HEK293 (cell line): ENCODE data around the gene SERPINC1.

Experiments used
- CTCF ChIA-PET: fragments of 350-600 bp; formaldehyde crosslinking; extraction: SDS; loops from one replicate; lab custom pipeline; 2021; ENCODE audit warnings: antibody characterized with exemption; lab: Yijun Ruan, JAX
- POLR2A ChIA-PET: fragments of 300-600 bp; formaldehyde crosslinking; extraction: SDS; loops from one replicate; lab custom pipeline; 2020; ENCODE audit warnings: antibody characterized with exemption, inconsistent platforms; lab: Yijun Ruan, JAX
- H3K27ac ChIP-seq: fragments of 200-500 bp; sonication (Bioruptor generic); 2 replicates; pipeline ENCODE4 v1.5.1; 2014; ENCODE audit warnings: low read depth, low read length, control low read depth, inconsistent platforms; ENCODE audit errors: extremely low read depth
- H3K36me3 ChIP-seq, 2 experiments: fragments of 200-500 bp in 1 of 2; sonication (Bioruptor generic) in 1 of 2; 1 replicate in 1 of 2; 2 replicates in 1 of 2; pipeline ENCODE4 v1.5.1; 2014 to 2017; ENCODE audit warnings: inconsistent platforms in 2 of 2, low read length in 2 of 2; ENCODE audit not compliant: control insufficient read depth in 2 of 2, insufficient read depth in 1 of 2
- H3K4me1 ChIP-seq: fragments of 200-500 bp; sonication (Bioruptor generic); 2 replicates; pipeline ENCODE4 v1.5.1; 2014; ENCODE audit warnings: mild to moderate bottlenecking, low read length, inconsistent platforms; ENCODE audit not compliant: control insufficient read depth, insufficient read depth
- H3K4me3 ChIP-seq: 2 replicates; pipeline ENCODE4 v1.5.1; 2011; ENCODE audit warnings: low read depth, mild to moderate bottlenecking, control low read depth, low read length, moderate library complexity
- H3K9me3 ChIP-seq: fragments of 200-500 bp; sonication (Bioruptor generic); 2 replicates; pipeline ENCODE4 v1.5.1; 2014; ENCODE audit warnings: low read depth, low read length, inconsistent platforms; ENCODE audit not compliant: control insufficient read depth, insufficient read depth
- HOXD13 ChIP-seq: sonication (generic); formaldehyde crosslinking; IDR thresholded peaks from 2 replicates; pipeline ENCODE4 v1.8.0; 2022; ENCODE audit warnings: missing genetic modification reagents, borderline replicate concordance
- KLF17 ChIP-seq: fragments of 450-650 bp; formaldehyde crosslinking; IDR thresholded peaks from 2 replicates; pipeline ENCODE4 v1.5.1; 2016; ENCODE audit warnings: missing biosample characterization, missing genetic modification characterization
- MZF1 ChIP-seq: fragments of 450-650 bp; formaldehyde crosslinking; IDR thresholded peaks from 2 replicates; pipeline ENCODE4 v1.5.1; 2017; ENCODE audit warnings: missing biosample characterization, missing genetic modification characterization, borderline replicate concordance
- PRDM1 ChIP-seq: fragments of 450-650 bp; formaldehyde crosslinking; IDR thresholded peaks from 2 replicates; pipeline ENCODE4; 2016; ENCODE audit warnings: missing biosample characterization, missing genetic modification characterization
- ZIC2 ChIP-seq: fragments of 450-650 bp; formaldehyde crosslinking; IDR thresholded peaks from 2 replicates; pipeline ENCODE4 v1.5.1; 2016; ENCODE audit warnings: missing biosample characterization, missing genetic modification characterization
- ZNF121 ChIP-seq: fragments of 450-650 bp; formaldehyde crosslinking; IDR thresholded peaks from 2 replicates; pipeline ENCODE4 v1.5.1; 2016; ENCODE audit warnings: missing biosample characterization, missing genetic modification characterization
- ZNF146 ChIP-seq: fragments of 450-650 bp; formaldehyde crosslinking; IDR thresholded peaks from 2 replicates; pipeline ENCODE4 v1.5.1; 2016; ENCODE audit warnings: missing biosample characterization, missing genetic modification characterization
- ZNF157 ChIP-seq: fragments of 450-650 bp; formaldehyde crosslinking; IDR thresholded peaks from 2 replicates; pipeline ENCODE4 v1.5.1; 2016; ENCODE audit warnings: missing biosample characterization, missing genetic modification characterization
- ZNF324 ChIP-seq: fragments of 450-650 bp; formaldehyde crosslinking; IDR thresholded peaks from 2 replicates; pipeline ENCODE4 v1.5.1; 2016; ENCODE audit warnings: missing biosample characterization, missing genetic modification characterization
- ZNF394 ChIP-seq: fragments of 450-650 bp; formaldehyde crosslinking; IDR thresholded peaks from 2 replicates; pipeline ENCODE4 v1.5.1; 2016; ENCODE audit warnings: missing biosample characterization, missing genetic modification characterization, mild to moderate bottlenecking, moderate library complexity, borderline replicate concordance
- ZNF529 ChIP-seq: fragments of 450-650 bp; formaldehyde crosslinking; IDR thresholded peaks from 2 replicates; pipeline ENCODE4 v1.5.1; 2017; ENCODE audit warnings: missing genetic modification characterization, missing biosample characterization; ENCODE audit not compliant: insufficient replicate concordance
- ZNF530 ChIP-seq: fragments of 450-650 bp; formaldehyde crosslinking; IDR thresholded peaks from 2 replicates; pipeline ENCODE4 v1.5.1; 2016; ENCODE audit warnings: low read depth, missing biosample characterization, missing genetic modification characterization
- ZNF558 ChIP-seq: fragments of 450-650 bp; formaldehyde crosslinking; IDR thresholded peaks from 2 replicates; pipeline ENCODE4 v1.5.1; 2016; ENCODE audit warnings: missing biosample characterization, missing genetic modification characterization
- ZNF585B ChIP-seq: fragments of 450-650 bp; formaldehyde crosslinking; IDR thresholded peaks from 2 replicates; pipeline ENCODE4 v1.5.1; 2016; ENCODE audit warnings: missing biosample characterization, missing genetic modification characterization
- ZNF610 ChIP-seq: fragments of 450-650 bp; formaldehyde crosslinking; IDR thresholded peaks from 2 replicates; pipeline ENCODE4 v1.5.1; 2016; ENCODE audit warnings: missing biosample characterization, missing genetic modification characterization, borderline replicate concordance
- TF ChIP-seq, protein P1 (sequence below): fragments of 450-650 bp; formaldehyde crosslinking; IDR thresholded peaks from 2 replicates; pipeline ENCODE4 v1.5.1; 2016; ENCODE audit warnings: missing biosample characterization, missing genetic modification characterization
- TF ChIP-seq, protein P2 (sequence below): IDR thresholded peaks from 2 replicates; pipeline ENCODE4 v1.6.1; 2011; ENCODE audit warnings: mild to moderate bottlenecking, low read depth, low read length, borderline replicate concordance
- TF ChIP-seq, protein P3 (sequence below): fragments of 450-650 bp; formaldehyde crosslinking; IDR thresholded peaks from 2 replicates; pipeline ENCODE4 v1.5.1; 2016; ENCODE audit warnings: missing biosample characterization, missing genetic modification characterization, borderline replicate concordance
- TF ChIP-seq, protein P4 (sequence below): fragments of 450-650 bp; formaldehyde crosslinking; IDR thresholded peaks from 2 replicates; pipeline ENCODE4 v1.5.1; 2016; ENCODE audit warnings: missing biosample characterization, missing genetic modification characterization, borderline replicate concordance

Gene SERPINC1

GRCh38 chr1:173864179-173864867, 52.8 kb downstream of the SERPINC1 start (continued):
- TF ChIP-seq, protein P1, sequence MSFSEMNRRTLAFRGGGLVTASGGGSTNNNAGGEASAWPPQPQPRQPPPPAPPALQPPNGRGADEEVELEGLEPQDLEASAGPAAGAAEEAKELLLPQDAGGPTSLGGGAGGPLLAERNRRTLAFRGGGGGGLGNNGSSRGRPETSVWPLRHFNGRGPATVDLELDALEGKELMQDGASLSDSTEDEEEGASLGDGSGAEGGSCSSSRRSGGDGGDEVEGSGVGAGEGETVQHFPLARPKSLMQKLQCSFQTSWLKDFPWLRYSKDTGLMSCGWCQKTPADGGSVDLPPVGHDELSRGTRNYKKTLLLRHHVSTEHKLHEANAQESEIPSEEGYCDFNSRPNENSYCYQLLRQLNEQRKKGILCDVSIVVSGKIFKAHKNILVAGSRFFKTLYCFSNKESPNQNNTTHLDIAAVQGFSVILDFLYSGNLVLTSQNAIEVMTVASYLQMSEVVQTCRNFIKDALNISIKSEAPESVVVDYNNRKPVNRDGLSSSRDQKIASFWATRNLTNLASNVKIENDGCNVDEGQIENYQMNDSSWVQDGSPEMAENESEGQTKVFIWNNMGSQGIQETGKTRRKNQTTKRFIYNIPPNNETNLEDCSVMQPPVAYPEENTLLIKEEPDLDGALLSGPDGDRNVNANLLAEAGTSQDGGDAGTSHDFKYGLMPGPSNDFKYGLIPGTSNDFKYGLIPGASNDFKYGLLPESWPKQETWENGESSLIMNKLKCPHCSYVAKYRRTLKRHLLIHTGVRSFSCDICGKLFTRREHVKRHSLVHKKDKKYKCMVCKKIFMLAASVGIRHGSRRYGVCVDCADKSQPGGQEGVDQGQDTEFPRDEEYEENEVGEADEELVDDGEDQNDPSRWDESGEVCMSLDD (tag by site-specific recombination), result no peak
- TF ChIP-seq KLF17 (no peak), ZNF529 (no peak), ZNF394 (peak; percentile 53; the same call in 1 of the 2 replicates), ZNF585B (tag by site-specific recombination) (no peak), ZNF157 (tag by site-specific recombination) (no peak)

GRCh38 chr1:173863224-173864161, 53.6 kb downstream of the SERPINC1 start:
- CTCF ChIA-PET, result interaction anchor here (0.8 kb wide), 1 partner anchor 52 kb away, joined by 4 read pairs; no protein-coding TSS in a partner anchor
- no peaks in the 10 kb centered on the region for H3K4me1 ChIP-seq
- H3K36me3 ChIP-seq, result peaks cover 29 to 78% of the 10 kb centered on the region in 2 experiments
- no peaks in the 10 kb centered on the region for H3K9me3 ChIP-seq
- POLR2A ChIA-PET, result interaction anchor here (0.6 to 2.8 kb wide), 3 partner anchors 12 to 62 kb away, joined by 3 to 11 read pairs (median 4); partner anchors contain the start of genes CENPL and DARS2
- H3K27ac ChIP-seq, result no peak overlapping the region
- no peak overlapping the region for H3K4me3 ChIP-seq
- no peak for TF ChIP-seq ZNF121 (tag by site-specific recombination)
- no peak for TF ChIP-seq ZNF157 (tag by site-specific recombination)
- 0 out of 2 replicates have a peak, but pooled peaks have one; percentile 7 for TF ChIP-seq ZNF558
- TF ChIP-seq ZNF610, result no peak
- TF ChIP-seq HOXD13 (CRISPR knock-in tag), result no peak
- TF ChIP-seq, protein P2, sequence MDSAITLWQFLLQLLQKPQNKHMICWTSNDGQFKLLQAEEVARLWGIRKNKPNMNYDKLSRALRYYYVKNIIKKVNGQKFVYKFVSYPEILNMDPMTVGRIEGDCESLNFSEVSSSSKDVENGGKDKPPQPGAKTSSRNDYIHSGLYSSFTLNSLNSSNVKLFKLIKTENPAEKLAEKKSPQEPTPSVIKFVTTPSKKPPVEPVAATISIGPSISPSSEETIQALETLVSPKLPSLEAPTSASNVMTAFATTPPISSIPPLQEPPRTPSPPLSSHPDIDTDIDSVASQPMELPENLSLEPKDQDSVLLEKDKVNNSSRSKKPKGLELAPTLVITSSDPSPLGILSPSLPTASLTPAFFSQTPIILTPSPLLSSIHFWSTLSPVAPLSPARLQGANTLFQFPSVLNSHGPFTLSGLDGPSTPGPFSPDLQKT, result no peak
- no peak for TF ChIP-seq ZNF530 (tag by site-specific recombination)
- no peak for TF ChIP-seq ZIC2 (tag by site-specific recombination)
- TF ChIP-seq, protein P3, sequence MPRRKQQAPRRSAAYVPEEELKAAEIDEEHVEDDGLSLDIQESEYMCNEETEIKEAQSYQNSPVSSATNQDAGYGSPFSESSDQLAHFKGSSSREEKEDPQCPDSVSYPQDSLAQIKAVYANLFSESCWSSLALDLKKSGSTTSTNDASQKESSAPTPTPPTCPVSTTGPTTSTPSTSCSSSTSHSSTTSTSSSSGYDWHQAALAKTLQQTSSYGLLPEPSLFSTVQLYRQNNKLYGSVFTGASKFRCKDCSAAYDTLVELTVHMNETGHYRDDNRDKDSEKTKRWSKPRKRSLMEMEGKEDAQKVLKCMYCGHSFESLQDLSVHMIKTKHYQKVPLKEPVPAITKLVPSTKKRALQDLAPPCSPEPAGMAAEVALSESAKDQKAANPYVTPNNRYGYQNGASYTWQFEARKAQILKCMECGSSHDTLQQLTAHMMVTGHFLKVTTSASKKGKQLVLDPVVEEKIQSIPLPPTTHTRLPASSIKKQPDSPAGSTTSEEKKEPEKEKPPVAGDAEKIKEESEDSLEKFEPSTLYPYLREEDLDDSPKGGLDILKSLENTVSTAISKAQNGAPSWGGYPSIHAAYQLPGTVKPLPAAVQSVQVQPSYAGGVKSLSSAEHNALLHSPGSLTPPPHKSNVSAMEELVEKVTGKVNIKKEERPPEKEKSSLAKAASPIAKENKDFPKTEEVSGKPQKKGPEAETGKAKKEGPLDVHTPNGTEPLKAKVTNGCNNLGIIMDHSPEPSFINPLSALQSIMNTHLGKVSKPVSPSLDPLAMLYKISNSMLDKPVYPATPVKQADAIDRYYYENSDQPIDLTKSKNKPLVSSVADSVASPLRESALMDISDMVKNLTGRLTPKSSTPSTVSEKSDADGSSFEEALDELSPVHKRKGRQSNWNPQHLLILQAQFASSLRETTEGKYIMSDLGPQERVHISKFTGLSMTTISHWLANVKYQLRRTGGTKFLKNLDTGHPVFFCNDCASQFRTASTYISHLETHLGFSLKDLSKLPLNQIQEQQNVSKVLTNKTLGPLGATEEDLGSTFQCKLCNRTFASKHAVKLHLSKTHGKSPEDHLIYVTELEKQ (tag by site-specific recombination), result no peak
- TF ChIP-seq, protein P4, sequence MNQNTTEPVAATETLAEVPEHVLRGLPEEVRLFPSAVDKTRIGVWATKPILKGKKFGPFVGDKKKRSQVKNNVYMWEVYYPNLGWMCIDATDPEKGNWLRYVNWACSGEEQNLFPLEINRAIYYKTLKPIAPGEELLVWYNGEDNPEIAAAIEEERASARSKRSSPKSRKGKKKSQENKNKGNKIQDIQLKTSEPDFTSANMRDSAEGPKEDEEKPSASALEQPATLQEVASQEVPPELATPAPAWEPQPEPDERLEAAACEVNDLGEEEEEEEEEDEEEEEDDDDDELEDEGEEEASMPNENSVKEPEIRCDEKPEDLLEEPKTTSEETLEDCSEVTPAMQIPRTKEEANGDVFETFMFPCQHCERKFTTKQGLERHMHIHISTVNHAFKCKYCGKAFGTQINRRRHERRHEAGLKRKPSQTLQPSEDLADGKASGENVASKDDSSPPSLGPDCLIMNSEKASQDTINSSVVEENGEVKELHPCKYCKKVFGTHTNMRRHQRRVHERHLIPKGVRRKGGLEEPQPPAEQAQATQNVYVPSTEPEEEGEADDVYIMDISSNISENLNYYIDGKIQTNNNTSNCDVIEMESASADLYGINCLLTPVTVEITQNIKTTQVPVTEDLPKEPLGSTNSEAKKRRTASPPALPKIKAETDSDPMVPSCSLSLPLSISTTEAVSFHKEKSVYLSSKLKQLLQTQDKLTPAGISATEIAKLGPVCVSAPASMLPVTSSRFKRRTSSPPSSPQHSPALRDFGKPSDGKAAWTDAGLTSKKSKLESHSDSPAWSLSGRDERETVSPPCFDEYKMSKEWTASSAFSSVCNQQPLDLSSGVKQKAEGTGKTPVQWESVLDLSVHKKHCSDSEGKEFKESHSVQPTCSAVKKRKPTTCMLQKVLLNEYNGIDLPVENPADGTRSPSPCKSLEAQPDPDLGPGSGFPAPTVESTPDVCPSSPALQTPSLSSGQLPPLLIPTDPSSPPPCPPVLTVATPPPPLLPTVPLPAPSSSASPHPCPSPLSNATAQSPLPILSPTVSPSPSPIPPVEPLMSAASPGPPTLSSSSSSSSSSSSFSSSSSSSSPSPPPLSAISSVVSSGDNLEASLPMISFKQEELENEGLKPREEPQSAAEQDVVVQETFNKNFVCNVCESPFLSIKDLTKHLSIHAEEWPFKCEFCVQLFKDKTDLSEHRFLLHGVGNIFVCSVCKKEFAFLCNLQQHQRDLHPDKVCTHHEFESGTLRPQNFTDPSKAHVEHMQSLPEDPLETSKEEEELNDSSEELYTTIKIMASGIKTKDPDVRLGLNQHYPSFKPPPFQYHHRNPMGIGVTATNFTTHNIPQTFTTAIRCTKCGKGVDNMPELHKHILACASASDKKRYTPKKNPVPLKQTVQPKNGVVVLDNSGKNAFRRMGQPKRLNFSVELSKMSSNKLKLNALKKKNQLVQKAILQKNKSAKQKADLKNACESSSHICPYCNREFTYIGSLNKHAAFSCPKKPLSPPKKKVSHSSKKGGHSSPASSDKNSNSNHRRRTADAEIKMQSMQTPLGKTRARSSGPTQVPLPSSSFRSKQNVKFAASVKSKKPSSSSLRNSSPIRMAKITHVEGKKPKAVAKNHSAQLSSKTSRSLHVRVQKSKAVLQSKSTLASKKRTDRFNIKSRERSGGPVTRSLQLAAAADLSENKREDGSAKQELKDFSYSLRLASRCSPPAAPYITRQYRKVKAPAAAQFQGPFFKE, result no peak
- no peak for TF ChIP-seq ZNF324 (tag by site-specific recombination)
- TF ChIP-seq MZF1 (tag by site-specific recombination), result no peak
- 0 out of 2 replicates have a peak, but pooled peaks have one; percentile 21 for TF ChIP-seq PRDM1 (tag by site-specific recombination)
- TF ChIP-seq ZNF146 (tag by site-specific recombination), result no peak
